Motor neuron (in vitro differentiated cells): ENCODE data around the gene JKAMP. TPM values are rescaled to one million over a fixed set of nuclear protein-coding genes. Genes with fewer than 3 reads are reported as not detected.

Experiments used
- ATAC-seq, 8 experiments: fragments of 200-7000 bp; cut with Tn5 transposase; replicated peaks in 6 of 8; 2 replicates each; pipeline ENCODE4 v1.8.0; 2021; ENCODE audit warnings: mild to moderate bottlenecking in 8 of 8, moderate library complexity in 8 of 8
- H3K27ac ChIP-seq, 2 donors: fragments of 250-450 bp; sonication (Bioruptor Pico); 2 replicates each; pipeline ENCODE4 v1.9.0; 2021; ENCODE audit warnings: antibody characterized with exemption in 2 of 2, mild to moderate bottlenecking in 2 of 2, moderate library complexity in 1 of 2
- H3K4me1 ChIP-seq, 2 donors: fragments of 250-450 bp; sonication (Bioruptor Pico); replicated peaks in 1 of 2; 2 replicates each; pipeline ENCODE4 v1.6.1; 2021; ENCODE audit warnings: antibody characterized with exemption in 2 of 2, mild to moderate bottlenecking in 2 of 2, moderate library complexity in 1 of 2
- H3K4me3 ChIP-seq, 5 donors: fragments of 250-450 bp; sonication (Bioruptor Pico); 2 replicates each; pipeline ENCODE4 v1.9.0; 2021; ENCODE audit warnings: antibody characterized with exemption in 5 of 5, mild to moderate bottlenecking in 5 of 5, moderate library complexity in 4 of 5
- WGBS, 10 experiments: fragments of 450-650 bp; shearing (Covaris generic); methylation state at CpG; one replicate each; pipeline ENCODE4 v1.0.0; 2022; 5-methylcytosine and 5-hydroxymethylcytosine counted together
- in situ Hi-C, 9 experiments: fragments of 400-800 bp; cut with MboI; loops; one replicate each; pipeline ENCODE4 v1.15.0; 2021; ENCODE audit warnings: low sequenced_read_pairs in 9 of 9, low pct_unique_long_range_greater_than_20kb in 2 of 9; ENCODE audit not compliant: unreplicated experiment in 9 of 9
- total RNA-seq, 8 experiments: library from RNA; unstranded; fragments of 300-600 nt; gene quantifications; 2 replicates each; pipeline versions ENCODE4 v1.2.3 to v1.2.4, GENCODE V29; 2022

The JKAMP gene
- total RNA-seq, 8 experiments from 2014 or later = 31.3 to 67.4 (median 49.2) TPM

DNA sequence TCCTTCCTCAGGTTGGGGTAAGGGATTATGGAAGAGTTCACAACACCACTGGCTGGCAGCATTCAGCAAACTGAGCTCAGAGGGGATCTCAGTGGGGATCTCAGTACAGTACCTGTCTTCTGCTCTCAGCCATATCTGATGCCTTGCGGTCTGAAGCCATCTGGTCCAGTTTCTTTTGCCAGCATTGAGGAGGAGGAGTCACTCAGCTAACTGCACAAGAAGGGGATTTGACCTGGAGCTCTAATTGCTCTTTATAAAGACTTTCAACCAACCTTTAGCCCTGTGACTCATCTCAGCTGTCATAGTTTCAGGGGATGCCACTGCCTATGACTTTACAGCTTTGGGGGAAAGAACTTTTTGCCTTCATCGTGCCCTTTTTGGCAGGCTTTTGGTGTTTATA is 44.9 kb downstream of the JKAMP start:
- no peak for ATAC-seq
- Histone ChIP-seq H3K4me3 (no peak overlapping the region), H3K4me1 (no peaks in the 10 kb centered on the region), H3K27ac (no peak overlapping the region)
- in situ Hi-C loops = loop anchor here in 1 of 9 experiments (25.0 kb wide), 1 partner anchor 383 kb away; the partner anchor contains the start of gene LRRC9
- 0 to 100% (median 67%) methylated on average over 1 to 2 of the region's 2 CpGs; no CpG with 5 or more reads in 3 of the 10 experiments for WGBS, 10 experiments

DNA sequence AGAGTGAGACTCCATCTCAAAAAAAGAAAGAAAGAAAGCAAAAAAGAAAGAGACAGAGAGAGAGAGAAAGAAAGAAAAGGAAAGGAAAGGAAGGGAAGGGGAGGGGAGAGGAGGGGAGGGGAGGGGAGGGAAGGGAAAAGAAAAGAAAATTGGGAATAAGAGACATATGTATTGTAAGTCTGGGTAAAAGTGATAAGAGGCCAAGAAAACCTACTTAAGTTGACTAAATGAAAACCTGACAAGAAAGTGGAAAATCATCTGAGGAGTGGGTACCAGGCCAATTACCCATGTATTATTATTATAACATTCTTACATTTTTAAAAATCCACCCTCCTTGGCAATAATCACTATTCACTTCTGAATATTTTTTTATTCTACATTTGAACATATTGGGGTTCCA is 46.0 kb downstream of the JKAMP start:
- in situ Hi-C loops = loop anchor here in 1 of 9 experiments (25.0 kb wide), 1 partner anchor 382 kb away; the partner anchor contains the start of gene LRRC9

DNA sequence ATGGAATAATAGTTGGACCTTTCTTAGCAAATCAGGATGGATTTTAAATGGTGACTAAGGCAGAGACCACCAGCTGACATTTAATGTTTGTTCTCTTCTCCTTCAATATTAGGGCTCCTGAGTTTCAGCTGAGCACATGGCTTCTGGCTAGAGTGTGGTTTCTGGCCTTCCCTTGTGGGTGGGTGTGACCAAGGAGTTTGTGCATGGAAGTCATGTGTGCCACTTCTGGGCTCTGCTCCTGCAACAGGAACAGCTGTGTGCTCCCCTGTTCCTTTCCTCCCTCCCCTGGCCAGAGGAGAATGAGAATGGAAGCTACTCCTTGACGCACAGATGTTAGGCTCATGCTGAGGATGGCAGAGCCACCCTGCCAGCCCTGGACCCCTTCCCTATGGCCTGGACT is 48.1 kb downstream of the JKAMP start:
- 50 to 100% methylated on average over 1 of the region's 1 CpG; no CpG with 5 or more reads in 8 of the 10 experiments for WGBS, 10 experiments
- peak in 3 of 8 experiments; percentile 25 to 94 (median 92) for ATAC-seq
- in situ Hi-C loops = loop anchor here in 1 of 9 experiments (25.0 kb wide), 1 partner anchor 380 kb away; the partner anchor contains the start of gene LRRC9

More for the DNA sequence above, 46.0 kb downstream of the JKAMP start:
- Histone ChIP-seq H3K27ac (no peak overlapping the region), H3K4me1 (no peaks in the 10 kb centered on the region), H3K4me3 (no peak overlapping the region)
- no peak for ATAC-seq

DNA sequence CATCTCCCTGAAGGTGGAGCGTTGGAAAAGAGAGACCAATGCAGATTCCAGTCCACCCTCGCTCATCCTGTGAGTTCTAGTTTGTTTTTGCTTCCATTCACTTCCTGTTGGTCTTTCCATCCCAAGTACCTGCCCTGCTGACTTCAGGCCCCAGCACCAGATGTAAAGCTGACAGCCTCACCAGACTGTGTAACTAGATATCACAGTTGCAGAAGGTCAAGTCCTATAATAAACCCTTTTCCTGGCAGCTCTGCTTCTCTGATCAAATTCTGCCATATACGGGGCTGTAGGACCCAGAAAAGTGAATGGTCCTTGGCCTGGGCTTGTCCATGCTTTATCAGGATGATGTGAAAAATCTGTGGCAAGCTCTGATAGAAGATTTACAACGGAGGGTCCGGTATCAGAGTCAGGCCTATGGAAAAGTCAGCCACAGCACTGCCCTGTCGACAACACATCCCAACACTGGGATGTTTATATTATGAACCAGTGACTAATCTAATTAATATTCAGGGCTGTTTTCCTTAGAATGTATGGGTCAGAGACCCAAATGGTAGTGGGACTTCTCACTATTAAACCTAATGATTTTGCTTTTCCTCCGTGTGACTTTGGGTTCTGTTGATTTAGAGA is 50.2 kb downstream of the JKAMP start:
- in situ Hi-C loops = loop anchor here in 1 of 9 experiments (25.0 kb wide), 1 partner anchor 378 kb away; the partner anchor contains the start of gene LRRC9
- Histone ChIP-seq H3K4me1 (no peaks in the 10 kb centered on the region), H3K4me3 (no peak overlapping the region), H3K27ac (no peak overlapping the region)
- WGBS, 10 experiments = 37 to 100% (median 78%) methylated on average over 2 to 4 of the region's 7 CpGs; no CpG with 5 or more reads in 2 of the 10 experiments
- ATAC-seq = peak in 1 of 8 experiments; percentile 35

More for the DNA sequence above, 48.1 kb downstream of the JKAMP start:
- Histone ChIP-seq H3K27ac (no peak overlapping the region), H3K4me1 (no peaks in the 10 kb centered on the region), H3K4me3 (no peak overlapping the region)

DNA sequence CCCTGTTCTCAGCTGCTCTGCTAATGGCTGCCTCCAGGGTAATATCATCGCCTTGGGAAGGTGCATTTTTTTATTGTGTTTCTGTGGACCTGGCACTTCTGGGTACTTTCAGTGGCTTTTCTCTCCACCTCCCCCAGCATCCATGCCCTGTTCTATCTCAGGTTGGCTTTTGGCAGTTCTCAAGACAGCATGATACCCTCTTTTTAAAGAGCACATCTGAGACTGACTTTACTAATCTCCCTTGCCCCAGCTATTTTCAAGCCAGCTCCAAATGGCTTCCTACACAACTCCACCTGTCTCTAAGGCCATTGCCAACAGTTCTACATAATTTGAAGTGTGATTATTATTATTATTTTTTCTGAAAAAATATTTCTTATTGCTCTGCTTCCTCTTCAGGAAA is 53.2 kb downstream of the JKAMP start:
- H3K4me1 ChIP-seq = no peaks in the 10 kb centered on the region
- H3K4me3 ChIP-seq = no peak overlapping the region
- ATAC-seq = no peak
- in situ Hi-C loops = loop anchor here in 1 of 9 experiments (25.0 kb wide), 1 partner anchor 375 kb away; the partner anchor contains the start of gene LRRC9
- WGBS, 10 experiments = 57 to 100% (median 100%) methylated on average over 1 of the region's 1 CpG; no CpG with 5 or more reads in 5 of the 10 experiments
- no peak overlapping the region for H3K27ac ChIP-seq

DNA sequence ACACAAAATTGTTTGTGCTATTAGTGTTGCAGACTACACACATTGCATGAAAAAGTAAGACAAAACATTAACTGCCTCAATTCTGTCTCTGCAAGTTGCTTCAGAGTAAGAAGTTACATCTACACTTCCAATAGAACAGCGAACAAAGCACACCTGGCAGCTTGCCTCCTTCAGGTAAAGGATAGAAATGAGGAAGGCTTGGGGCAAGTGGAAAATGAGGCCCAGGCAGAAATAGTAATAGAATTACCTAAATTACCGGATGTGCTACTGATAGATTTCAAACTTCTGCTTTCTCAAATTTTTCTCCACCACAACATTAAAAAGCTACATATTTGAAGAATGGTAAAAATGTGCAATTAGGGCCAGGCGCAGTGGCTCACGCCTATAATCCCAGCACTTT is 54.6 kb downstream of the JKAMP start:
- no peak for ATAC-seq
- no peaks in the 10 kb centered on the region for H3K4me1 ChIP-seq
- in situ Hi-C loops = loop anchor here in 1 of 9 experiments (25.0 kb wide), 1 partner anchor 373 kb away; the partner anchor contains the start of gene LRRC9
- H3K4me3 ChIP-seq = no peak overlapping the region
- H3K27ac ChIP-seq = no peak overlapping the region
- 45 to 100% (median 90%) methylated on average over 2 to 4 of the region's 4 CpGs; no CpG with 5 or more reads in 1 of the 10 experiments for WGBS, 10 experiments

DNA sequence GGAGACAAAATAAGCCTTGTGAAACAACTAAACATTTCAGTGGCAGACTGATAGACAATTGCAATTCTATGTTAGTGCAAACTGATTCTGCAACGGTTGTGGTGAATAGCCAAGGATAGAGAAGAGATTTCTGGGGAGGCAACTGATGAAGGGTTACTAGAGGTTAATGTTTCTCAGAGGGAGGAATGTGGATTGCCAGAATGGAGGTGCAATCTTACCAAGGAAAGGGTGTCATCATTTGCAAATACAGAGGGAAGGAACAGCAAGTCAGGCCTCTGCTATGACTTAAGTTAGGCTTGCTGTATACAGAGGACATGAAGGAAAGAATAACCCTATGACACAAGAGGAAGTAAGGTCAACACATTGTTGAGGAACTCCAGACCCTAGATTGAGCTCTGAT is 56.5 kb downstream of the JKAMP start:
- in situ Hi-C loops = loop anchor here in 1 of 9 experiments (25.0 kb wide), 1 partner anchor 371 kb away; the partner anchor contains the start of gene LRRC9
- H3K27ac ChIP-seq = no peak overlapping the region
- H3K4me1 ChIP-seq = no peaks in the 10 kb centered on the region
- 0 to 60% (median 22%) methylated on average over 1 of the region's 1 CpG; no CpG with 5 or more reads in 5 of the 10 experiments for WGBS, 10 experiments
- ATAC-seq = no peak
- no peak overlapping the region for H3K4me3 ChIP-seq

DNA sequence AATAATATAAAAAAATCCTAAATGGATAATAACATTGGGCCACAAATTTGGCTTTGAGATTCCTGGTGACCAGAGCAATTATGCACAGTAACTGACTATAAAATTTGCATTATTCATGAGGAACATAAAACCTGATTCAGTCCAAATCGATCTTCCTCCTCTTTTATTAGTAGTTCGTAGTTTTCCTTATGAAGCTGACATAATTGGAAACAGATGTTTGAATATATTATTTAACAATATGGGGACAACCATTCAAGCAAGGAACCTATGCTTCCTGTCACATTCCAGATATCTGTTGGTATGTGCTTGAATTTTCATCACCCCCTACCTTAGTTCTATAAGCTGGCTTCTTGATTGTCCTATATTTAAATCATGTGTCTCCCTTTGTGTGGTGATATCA is 57.4 kb downstream of the JKAMP start:
- H3K27ac ChIP-seq = no peak overlapping the region
- in situ Hi-C loops = loop anchor here in 1 of 9 experiments (25.0 kb wide), 1 partner anchor 371 kb away; the partner anchor contains the start of gene LRRC9
- no peaks in the 10 kb centered on the region for H3K4me1 ChIP-seq
- ATAC-seq = no peak
- WGBS, 10 experiments = 0 to 100% (median 79%) methylated on average over 1 to 2 of the region's 2 CpGs; no CpG with 5 or more reads in 3 of the 10 experiments
- H3K4me3 ChIP-seq = no peak overlapping the region

DNA sequence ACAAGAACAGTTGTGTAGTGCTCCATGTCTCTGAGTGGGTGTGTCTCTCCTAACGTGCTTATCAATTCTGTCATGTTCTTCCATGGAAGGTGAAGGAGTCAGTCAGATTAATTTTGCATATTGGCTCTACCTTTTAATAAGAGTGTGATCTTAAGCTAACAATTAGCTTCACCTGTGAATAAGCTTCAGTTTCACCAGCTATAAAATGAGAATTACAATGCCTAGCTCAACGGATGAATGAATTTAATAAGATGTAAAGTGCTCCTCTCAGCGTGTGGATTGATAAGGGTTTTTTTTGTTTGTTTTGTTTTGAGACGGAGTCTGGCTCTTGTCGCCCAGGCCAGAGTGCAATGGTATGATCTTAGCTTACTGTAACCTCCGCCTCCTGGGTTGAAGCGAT is 59.6 kb downstream of the JKAMP start:
- H3K27ac ChIP-seq = no peak overlapping the region
- in situ Hi-C loops = loop anchor here in 1 of 9 experiments (25.0 kb wide), 1 partner anchor 368 kb away; the partner anchor contains the start of gene LRRC9
- WGBS, 10 experiments = 49 to 74% (median 58%) methylated on average over 1 to 7 of the region's 7 CpGs; no CpG with 5 or more reads in 1 of the 10 experiments

DNA sequence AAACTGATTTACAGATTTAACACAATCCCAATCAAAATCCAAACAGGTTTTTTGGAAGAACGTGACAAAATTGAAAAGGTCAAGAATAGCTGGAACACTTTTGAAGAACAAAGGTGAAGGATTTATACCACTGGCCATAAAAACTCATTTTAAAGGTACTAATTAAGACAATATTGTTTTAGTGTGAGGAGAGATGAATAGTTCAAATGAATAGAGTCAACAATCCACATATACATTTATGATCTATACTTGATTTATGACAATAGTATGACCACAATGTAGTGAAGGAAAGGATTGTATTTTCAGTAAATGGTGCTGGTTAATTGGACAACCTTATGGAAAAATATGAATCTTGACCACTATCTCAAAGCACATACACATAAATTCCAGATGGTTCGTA is 63.0 kb downstream of the JKAMP start:
- ATAC-seq = no peak
- no peak overlapping the region for H3K27ac ChIP-seq
- H3K4me3 ChIP-seq = no peak overlapping the region
- in situ Hi-C loops = loop anchor here in 1 of 9 experiments (25.0 kb wide), 1 partner anchor 365 kb away; the partner anchor contains the start of gene LRRC9
- 0 to 100% (median 85%) methylated on average over 1 to 2 of the region's 2 CpGs for WGBS, 10 experiments
- H3K4me1 ChIP-seq = no peaks in the 10 kb centered on the region

More for the DNA sequence above, 59.6 kb downstream of the JKAMP start:
- Histone ChIP-seq H3K4me1 (no peaks in the 10 kb centered on the region), H3K4me3 (no peak overlapping the region)
- no peak for ATAC-seq

Other genes starting within 250 kb of the JKAMP start
- 10 to 100 TPM in 1 of 8 experiments, 1 to 10 TPM in 7; 1.8 to 15.5 (median 4.3) TPM for gene GPR135, start 19.1 kb upstream of the JKAMP start, total RNA-seq
- gene L3HYPDH, start 109 bp upstream of the JKAMP start, total RNA-seq = 10 to 100 TPM in 7 of 8 experiments, 1 to 10 TPM in 1; 7.3 to 93.0 (median 35.3) TPM
- gene CCDC175, start 92.3 kb downstream of the JKAMP start, total RNA-seq = 1 to 10 TPM in 1 of 8 experiments, under 1 TPM in 2, not detected in 5; 0.11 to 1.3 (median 0.14) TPM